ENCODE data around the gene TMEM120B.

Gene TMEM120B

GRCh38 chr12:121823101-121823726, 110.7 kb downstream of the TMEM120B start:
- no peak for DNase-seq

- DNase-seq = no peak
These were observed 111.2 kb downstream of the TMEM120B start for GRCh38 chr12:121823727-121824115.

- DNase-seq = no peak
These were observed 112.5 kb downstream of the TMEM120B start for GRCh38 chr12:121825041-121825523.

DNA sequence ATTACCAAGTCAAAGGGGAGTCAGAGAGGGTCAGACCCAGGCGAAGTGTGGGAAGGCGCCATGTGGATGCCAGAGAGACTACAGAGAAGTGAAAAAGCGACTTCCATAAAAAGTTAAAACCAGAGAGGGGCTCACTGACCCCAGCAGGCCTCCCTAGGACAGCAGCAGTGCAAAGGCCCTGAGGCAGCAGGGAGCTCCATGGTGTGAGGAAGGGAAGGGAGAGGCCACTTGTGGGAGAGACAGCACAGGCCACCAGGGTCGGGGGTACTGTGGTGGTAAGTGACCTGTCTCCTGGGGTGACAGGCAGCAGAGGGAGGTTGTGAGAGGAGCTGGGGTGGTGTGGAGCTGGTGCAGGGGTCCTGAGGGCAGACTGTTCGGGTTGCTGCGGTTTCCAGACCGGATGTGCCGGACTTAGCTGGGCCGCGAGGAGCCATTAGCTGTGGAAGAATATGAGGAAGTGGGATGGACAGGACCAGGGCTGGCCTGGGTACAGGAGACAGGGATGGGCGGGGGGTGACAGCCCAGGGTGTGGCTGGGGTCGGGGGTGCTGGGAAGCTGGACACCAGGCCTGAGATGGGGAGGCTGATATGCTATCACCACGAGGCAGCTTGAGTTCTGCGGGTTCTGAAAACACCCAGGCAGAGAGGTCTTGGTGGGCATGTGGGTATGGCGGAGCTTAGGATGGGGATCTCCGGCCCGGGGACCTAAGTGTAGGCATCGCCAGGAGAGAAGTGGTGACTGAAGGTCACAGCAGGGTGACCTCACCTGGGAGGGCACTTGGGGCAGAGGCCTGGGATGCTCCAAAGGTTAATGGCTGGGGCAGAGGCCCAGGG, 114.0 kb downstream of the TMEM120B start:
- DNase-seq = no peak

GRCh38 chr12:121827351-121828099, 115.0 kb downstream of the TMEM120B start:
- no peak for DNase-seq

- DNase-seq = no peak
These were observed 115.8 kb downstream of the TMEM120B start for GRCh38 chr12:121828306-121828705.

DNA sequence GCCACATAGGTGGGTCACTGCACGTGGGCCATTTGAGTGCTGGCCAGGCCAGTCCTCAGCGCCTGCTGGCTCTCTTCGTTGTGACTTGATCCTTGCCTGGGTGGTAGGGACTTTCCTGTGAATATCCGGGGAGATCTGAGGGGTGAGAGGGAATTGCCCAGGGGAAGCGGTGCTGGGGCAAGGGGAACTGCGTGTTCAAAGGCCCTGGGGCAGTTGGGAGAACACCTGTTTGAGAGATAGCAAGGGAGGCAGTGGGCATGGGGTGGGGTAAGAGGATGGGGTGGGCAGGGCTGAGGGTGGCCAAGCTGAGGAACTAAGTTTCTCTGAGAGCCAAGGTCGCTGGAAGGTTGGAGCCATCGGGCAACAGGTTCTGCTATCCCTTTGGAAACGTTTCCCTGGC, 116.3 kb downstream of the TMEM120B start:
- no peak for DNase-seq

- no peak for DNase-seq
These were observed 116.8 kb downstream of the TMEM120B start for GRCh38 chr12:121829250-121829918.

GRCh38 chr12:121830134-121830533, 117.6 kb downstream of the TMEM120B start:
- DNase-seq = no peak

- DNase-seq = no peak
These were observed 118.2 kb downstream of the TMEM120B start for GRCh38 chr12:121830588-121831265.
